ENCODE results near the gene CEP55. TPM values are rescaled to one million over a fixed set of nuclear protein-coding genes. Genes with fewer than 3 reads are reported as not detected.

The CEP55 gene
- total and polyA plus RNA-seq, 9 of the 15 experiments (the other 6 are each of a cell fraction or from before 2014, with no cell fraction given), result 4.4 to 32.5 (median 18.1) TPM

- H3K4me2 ChIP-seq (ENCODE audit: insufficient read depth, low read length), result no peak overlapping the region
- in situ Hi-C loops (cut with MboI), result no loop called here
- TF ChIP-seq POLR2B (IDR thresholded peaks at IDR 0.05; ENCODE audit: low read depth, partially characterized antibody) (no peak), FOSL1 (tag; conservative IDR thresholded peaks at IDR 0.05) (peak; percentile 84), JUND (IDR thresholded peaks at IDR 0.05; ENCODE audit: borderline replicate concordance, low read depth, low read length) (no peak), JUND (tag; IDR thresholded peaks at IDR 0.05; ENCODE audit: borderline replicate concordance, low read depth, low read length) (no peak)
- H3K27me3 ChIP-seq (ENCODE audit: control insufficient read depth in 2 of 2, insufficient read depth in 2 of 2, low read length in 2 of 2), result no peaks in the 10 kb centered on the region; a peak in 1 of 5 replicates
- no peak overlapping the region for H3K4me3 ChIP-seq
- H3K9ac ChIP-seq (ENCODE audit: insufficient read depth in 1 of 2, low read depth in 2 of 2, low read length in 2 of 2), result no peak overlapping the region
- 6% methylated on average over 9 of the region's 10 CpGs for WGBS (ENCODE audit: insufficient coverage, low coverage, missing lambda C conversion rate)
- H3K27ac ChIP-seq (ENCODE audit: extremely low read depth, low read depth, low read length), result no peak overlapping the region
- H3K36me3 ChIP-seq (ENCODE audit: control insufficient read depth, insufficient read depth, low read length), result no peaks in the 10 kb centered on the region
- no peaks in the 10 kb centered on the region; a peak in 1 of 5 replicates for H3K4me1 ChIP-seq (replicated peaks in 1 of 2; ENCODE audit: control insufficient read depth in 2 of 2, insufficient read depth in 2 of 2, low read length in 2 of 2)
- intact Hi-C loops (cut with micrococcal nuclease), result no loop called here
- no peak overlapping the region for H2AFZ ChIP-seq (ENCODE audit: low read depth, low read length)
- CTCF ChIA-PET (ENCODE audit: low intra/inter-chr PET ratio), result no interaction called here
- H4K20me1 ChIP-seq (replicated peaks; ENCODE audit: control insufficient read depth, insufficient read depth, low read length), result no peaks in the 10 kb centered on the region
- ATAC-seq, result no peak
- no peaks in the 10 kb centered on the region for H3K79me2 ChIP-seq (ENCODE audit: control insufficient read depth, insufficient read depth, low read length)
- FAIRE-seq, result no peak
- no peaks in the 10 kb centered on the region for H3K9me3 ChIP-seq (replicated peaks; ENCODE audit: control insufficient read depth, insufficient read depth, low read depth, low read length)
- POLR2A ChIA-PET, result no interaction called here
- no peaks in the 10 kb centered on the region for H3K9me1 ChIP-seq (ENCODE audit: control insufficient read depth, insufficient read depth, low read length)
- BruUV-seq (replicated peaks), result no TSS peak
- DNase-seq (ENCODE audit: extremely low read depth in 1 of 4, low spot score in 3 of 4), result no peak
These were observed 27.8 kb upstream of the CEP55 start for GRCh38 chr10:93468461-93469213.

- no peak overlapping the region for H3K4me3 ChIP-seq
- TF ChIP-seq ZBTB34 (CRISPR knock-in tag; IDR thresholded peaks at IDR 0.05) (no peak), MNT (conservative IDR thresholded peaks at IDR 0.05) (no peak), U2AF1 (optimal IDR thresholded peaks at IDR 0.05; ENCODE audit: low read depth, low read length) (no peak), E2F3 (CRISPR knock-in tag; IDR thresholded peaks at IDR 0.05) (no peak), DEAF1 (CRISPR knock-in tag; IDR thresholded peaks at IDR 0.05) (no peak), RB1 (IDR thresholded peaks at IDR 0.05; ENCODE audit: low read depth) (no peak), CHD2 (IDR thresholded peaks at IDR 0.05; ENCODE audit: low read depth, low read length) (no peak)
These were observed 27.0 kb upstream of the CEP55 start for GRCh38 chr10:93469454-93469853.

More at GRCh38 chr10:93469454-93469853, 27.0 kb upstream of the CEP55 start:
- 0% methylated on average over 3 of the region's 3 CpGs for WGBS (ENCODE audit: insufficient coverage, low coverage, missing lambda C conversion rate)
- Histone ChIP-seq H3K9me1 (ENCODE audit: control insufficient read depth, insufficient read depth, low read length) (no peaks in the 10 kb centered on the region), H3K4me2 (ENCODE audit: insufficient read depth, low read length) (no peak overlapping the region), H3K27me3 (ENCODE audit: control insufficient read depth in 2 of 2, insufficient read depth in 2 of 2, low read length in 2 of 2) (no peaks in the 10 kb centered on the region), H3K9ac (ENCODE audit: insufficient read depth in 1 of 2, low read depth in 2 of 2, low read length in 2 of 2) (no peak overlapping the region), H3K4me1 (replicated peaks in 1 of 2; ENCODE audit: control insufficient read depth in 2 of 2, insufficient read depth in 2 of 2, low read length in 2 of 2) (no peaks in the 10 kb centered on the region; a peak in 1 of 5 replicates), H4K20me1 (replicated peaks; ENCODE audit: control insufficient read depth, insufficient read depth, low read length) (no peaks in the 10 kb centered on the region), H2AFZ (ENCODE audit: low read depth, low read length) (no peak overlapping the region), H3K36me3 (ENCODE audit: control insufficient read depth, insufficient read depth, low read length) (no peaks in the 10 kb centered on the region), H3K79me2 (ENCODE audit: control insufficient read depth, insufficient read depth, low read length) (no peaks in the 10 kb centered on the region), H3K9me3 (replicated peaks; ENCODE audit: control insufficient read depth, insufficient read depth, low read depth, low read length) (no peaks in the 10 kb centered on the region), H3K27ac (ENCODE audit: extremely low read depth, low read depth, low read length) (no peak overlapping the region)
- CTCF ChIA-PET (ENCODE audit: low intra/inter-chr PET ratio), result no interaction called here
- FAIRE-seq, result no peak
- BruUV-seq (replicated peaks), result no TSS peak
- POLR2A ChIA-PET, result no interaction called here
- no peak for ATAC-seq
- no peak for DNase-seq (ENCODE audit: extremely low read depth in 1 of 4, low spot score in 3 of 4)
- in situ Hi-C loops (cut with MboI) (no loop called here), intact Hi-C loops (cut with micrococcal nuclease) (no loop called here)

Data from K562 (cell line).